Neural cell (in vitro differentiated cells): ENCODE results near the gene FSHR. TPM values are rescaled to one million over a fixed set of nuclear protein-coding genes. Genes with fewer than 3 reads are reported as not detected.

ENCODE experiments used
- H2AFZ ChIP-seq: fragments of 200-600, 300-800 bp; sonication (generic), shearing (Covaris generic); 2 replicates; pipeline ENCODE4 v1.6.0; 2014; ENCODE audit warnings: low read depth, mild to moderate bottlenecking, antibody characterized with exemption, low read length, moderate library complexity
- H3F3A ChIP-seq: fragments of 200-600 bp; shearing (Covaris generic); 2 replicates; pipeline ENCODE4 v1.6.1; 2016; ENCODE audit warnings: mild to moderate bottlenecking, moderate library complexity, mixed read lengths, antibody characterized with exemption, low read length; ENCODE audit not compliant: insufficient read depth, poor library complexity, severe bottlenecking
- H3K27ac ChIP-seq: fragments of 200-600, 300-800 bp; sonication (generic), shearing (Covaris generic); 2 replicates; pipeline ENCODE4 v1.5.1; 2014; ENCODE audit warnings: mild to moderate bottlenecking, low read length, moderate library complexity
- H3K27me3 ChIP-seq: fragments of 300-800, 200-600 bp; sonication (generic), shearing (Covaris generic); 2 replicates; pipeline ENCODE4 v1.6.0; 2014; ENCODE audit warnings: mild to moderate bottlenecking, low read depth, low read length, moderate library complexity; ENCODE audit not compliant: insufficient read depth
- H3K36me3 ChIP-seq: fragments of 300-800, 200-600 bp; sonication (generic), shearing (Covaris generic); 2 replicates; pipeline ENCODE4 v1.5.1; 2014; ENCODE audit warnings: mild to moderate bottlenecking, antibody characterized with exemption, low read length, moderate library complexity; ENCODE audit not compliant: insufficient read depth
- H3K4me2 ChIP-seq: fragments of 300-800, 200-600 bp; sonication (generic), shearing (Covaris generic); 2 replicates; pipeline ENCODE4 v1.6.0; 2014; ENCODE audit warnings: mild to moderate bottlenecking, low read length
- H3K4me3 ChIP-seq: fragments of 300-800, 200-600 bp; sonication (generic), shearing (Covaris generic); 2 replicates; pipeline ENCODE4 v1.5.1; 2014; ENCODE audit warnings: mild to moderate bottlenecking, low read length, moderate library complexity
- H3K79me2 ChIP-seq: fragments of 200-600 bp; shearing (Covaris generic); replicated peaks from 2 replicates; pipeline ENCODE4 v1.6.0; 2014; ENCODE audit warnings: mild to moderate bottlenecking, low read length, moderate library complexity; ENCODE audit not compliant: insufficient read depth
- H3K9ac ChIP-seq: fragments of 300-800, 200-600 bp; sonication (generic), shearing (Covaris generic); 2 replicates; pipeline ENCODE4 v1.6.1; 2016; ENCODE audit warnings: mild to moderate bottlenecking, low read length, mixed read lengths
- H3K9me2 ChIP-seq: fragments of 200-600 bp; shearing (Covaris generic); 2 replicates; pipeline ENCODE4 v1.6.1; 2016; ENCODE audit warnings: mild to moderate bottlenecking, low read length, mixed read lengths; ENCODE audit not compliant: insufficient read depth
- H3K9me3 ChIP-seq: fragments of 200-600, 300-800 bp; sonication (generic), shearing (Covaris generic); 2 replicates; pipeline ENCODE4 v1.6.1; 2016; ENCODE audit warnings: mild to moderate bottlenecking, mixed run types, low read length, moderate library complexity, mixed read lengths
- H4K20me1 ChIP-seq: fragments of 200-600 bp; shearing (Covaris generic); 2 replicates; pipeline ENCODE4 v1.6.1; 2016; ENCODE audit warnings: mild to moderate bottlenecking, mixed run types; ENCODE audit not compliant: insufficient read depth
- CTCF ChIP-seq: fragments of 450-650 bp; IDR thresholded peaks from 2 replicates; pipeline ENCODE4 v1.5.1; 2014; ENCODE audit warnings: antibody characterized with exemption, mild to moderate bottlenecking, moderate library complexity; ENCODE audit not compliant: poor library complexity, severe bottlenecking
- EP300 ChIP-seq: fragments of 450-650 bp; conservative IDR thresholded peaks from 2 replicates; pipeline ENCODE4 v1.6.1; 2014; ENCODE audit warnings: antibody characterized with exemption, mild to moderate bottlenecking, moderate library complexity; ENCODE audit not compliant: poor library complexity, severe bottlenecking
- EZH2 ChIP-seq: fragments of 200-600, 300-800 bp; shearing (Covaris generic), sonication (generic); IDR thresholded peaks from 2 replicates; pipeline ENCODE4 v1.6.1; 2014; ENCODE audit warnings: antibody characterized with exemption, low read length, borderline replicate concordance, mild to moderate bottlenecking; ENCODE audit not compliant: insufficient read depth, poor library complexity, severe bottlenecking
- MXI1 ChIP-seq: fragments of 450-650 bp; conservative IDR thresholded peaks from 2 replicates; pipeline ENCODE4 v1.6.1; 2014; ENCODE audit warnings: antibody characterized with exemption, mild to moderate bottlenecking; ENCODE audit not compliant: poor library complexity, severe bottlenecking
- POLR2AphosphoS5 ChIP-seq: IDR thresholded peaks from 2 replicates; pipeline ENCODE4 v1.6.1; 2012
- RAD21 ChIP-seq: fragments of 450-650 bp; conservative IDR thresholded peaks from 2 replicates; pipeline ENCODE4 v1.6.1; 2014; ENCODE audit warnings: antibody characterized with exemption, mild to moderate bottlenecking, moderate library complexity
- REST ChIP-seq: IDR thresholded peaks from 2 replicates; pipeline ENCODE4 v1.6.1; 2012; ENCODE audit warnings: borderline replicate concordance
- SMC3 ChIP-seq: fragments of 450-650 bp; conservative IDR thresholded peaks from 2 replicates; pipeline ENCODE4 v1.6.1; 2014; ENCODE audit warnings: antibody characterized with exemption, mild to moderate bottlenecking, moderate library complexity; ENCODE audit not compliant: poor library complexity
- TAF1 ChIP-seq: IDR thresholded peaks from 2 replicates; pipeline ENCODE4 v1.6.1; 2012; ENCODE audit warnings: low read depth
- polyA plus RNA-seq: library from polyadenylated mRNA; depleted of rRNA; stranded (reverse); fragments of >200 nt; gene quantifications from 2 replicates; pipeline ENCODE4 v1.2.3, GENCODE V29; 2014

FSHR gene
- polyA plus RNA-seq, 1 donor from 2014 or later = not detected

DNA sequence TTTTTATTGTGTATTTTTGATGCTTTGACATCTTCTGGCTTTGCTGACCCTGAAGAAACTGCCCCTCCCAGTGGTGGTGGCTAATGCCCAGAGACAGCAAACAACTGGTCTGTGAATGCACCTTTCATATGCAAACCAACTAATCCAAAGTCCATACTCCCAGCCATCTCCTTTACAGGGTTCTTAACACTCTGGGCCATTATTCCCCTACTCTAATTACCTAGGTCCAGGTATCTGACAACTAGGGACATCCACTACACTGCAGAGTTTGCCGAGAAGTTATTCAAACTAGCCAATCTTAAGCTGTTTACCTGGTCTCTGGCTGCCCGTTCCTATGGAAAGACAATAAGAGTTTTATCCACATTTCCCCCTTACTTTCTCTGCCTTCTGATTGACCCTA, 73.6 kb downstream of the FSHR start:
- no peak for TF ChIP-seq CTCF
- TF ChIP-seq POLR2AphosphoS5 = no peak
- no peak for TF ChIP-seq SMC3
- no peak for TF ChIP-seq RAD21
- TF ChIP-seq REST = no peak
- TF ChIP-seq TAF1 = no peak
- no peak for TF ChIP-seq EP300
- no peak for TF ChIP-seq MXI1
- TF ChIP-seq EZH2 = no peak
- no peak overlapping the region for H3K27ac ChIP-seq
- H3K79me2 ChIP-seq = no peaks in the 10 kb centered on the region
- H3K36me3 ChIP-seq = no peaks in the 10 kb centered on the region
- no peak overlapping the region for H3K4me3 ChIP-seq
- H3K9me2 ChIP-seq = no peaks in the 10 kb centered on the region
- peaks cover 4% of the 10 kb centered on the region for H3K9me3 ChIP-seq
- no peaks in the 10 kb centered on the region for H3F3A ChIP-seq
- no peaks in the 10 kb centered on the region for H4K20me1 ChIP-seq
- H3K27me3 ChIP-seq = no peaks in the 10 kb centered on the region
- H3K4me2 ChIP-seq = no peak overlapping the region
- no peak overlapping the region for H2AFZ ChIP-seq
- no peak overlapping the region for H3K9ac ChIP-seq

DNA sequence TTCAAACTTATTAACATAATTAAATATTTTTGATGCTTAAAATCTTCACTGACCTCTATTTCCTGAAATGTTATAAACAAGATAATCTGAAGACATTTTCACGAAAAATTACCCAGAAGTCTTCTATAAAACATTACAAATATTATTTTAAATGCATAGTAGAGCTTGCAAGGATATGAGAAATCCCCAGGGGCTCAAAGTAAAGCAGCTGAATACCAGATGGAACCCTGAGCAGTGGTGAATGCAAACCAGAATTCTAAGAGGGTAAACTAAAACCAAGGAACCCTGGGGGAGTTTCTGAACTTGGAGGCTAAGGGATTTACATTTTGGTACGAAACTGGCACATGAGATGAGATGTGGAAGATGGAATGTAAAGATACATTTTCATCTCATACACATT, 83.6 kb downstream of the FSHR start:
- Histone ChIP-seq H3F3A (no peaks in the 10 kb centered on the region), H2AFZ (no peak overlapping the region), H3K27me3 (no peaks in the 10 kb centered on the region), H4K20me1 (no peaks in the 10 kb centered on the region), H3K79me2 (no peaks in the 10 kb centered on the region), H3K9ac (no peak overlapping the region), H3K4me3 (no peak overlapping the region), H3K27ac (no peak overlapping the region), H3K9me2 (no peaks in the 10 kb centered on the region), H3K9me3 (no peaks in the 10 kb centered on the region), H3K36me3 (no peaks in the 10 kb centered on the region), H3K4me2 (no peak overlapping the region)
- TF ChIP-seq TAF1 = no peak
- no peak for TF ChIP-seq EZH2
- no peak for TF ChIP-seq POLR2AphosphoS5
- TF ChIP-seq CTCF = no peak
- no peak for TF ChIP-seq MXI1
- TF ChIP-seq SMC3 = no peak
- no peak for TF ChIP-seq EP300
- no peak for TF ChIP-seq RAD21
- TF ChIP-seq REST = no peak
